ENCODE data around the gene CD28.

The CD28 gene

GRCh38 chr2:203692031-203692710, 14.3 kb upstream of the CD28 start:
- Histone ChIP-seq H3F3A (ENCODE audit: insufficient read depth) (peaks cover 12% of the 10 kb centered on the region), H3K27me3 (ENCODE audit: low read length) (no peaks in the 10 kb centered on the region), H3K9ac (ENCODE audit: low read length) (no peak overlapping the region), H3K9me3 (ENCODE audit: insufficient read depth, low read length) (no peaks in the 10 kb centered on the region), H3K27ac (ENCODE audit: low read depth, low read length) (no peak overlapping the region), H3K4me3 (ENCODE audit: insufficient read depth, low read length, poor library complexity, severe bottlenecking) (no peak overlapping the region), H3K4me2 (ENCODE audit: low read depth, low read length, poor library complexity, severe bottlenecking) (no peak overlapping the region), H4K20me1 (ENCODE audit: low read depth, low read length) (no peaks in the 10 kb centered on the region), H3K79me2 (ENCODE audit: insufficient read depth, low read length) (no peaks in the 10 kb centered on the region), H2AFZ (ENCODE audit: low read depth, low read length, severe bottlenecking) (no peak overlapping the region), H3K36me3 (ENCODE audit: low read length) (no peaks in the 10 kb centered on the region), H3K9me2 (replicated peaks; ENCODE audit: insufficient read depth, low read length) (no peaks in the 10 kb centered on the region)
- TF ChIP-seq CTCF (IDR thresholded peaks at IDR 0.05; ENCODE audit: insufficient read depth, low read length, poor library complexity, severe bottlenecking): no peak
- TF ChIP-seq EZH2phosphoT487 (conservative IDR thresholded peaks at IDR 0.05; ENCODE audit: low read length): no peak

- Histone ChIP-seq H3K36me3 (ENCODE audit: low read length) (no peaks in the 10 kb centered on the region), H3K79me2 (ENCODE audit: insufficient read depth, low read length) (no peaks in the 10 kb centered on the region), H3K4me3 (ENCODE audit: insufficient read depth, low read length, poor library complexity, severe bottlenecking) (no peak overlapping the region), H2AFZ (ENCODE audit: low read depth, low read length, severe bottlenecking) (no peak overlapping the region), H3K9ac (ENCODE audit: low read length) (no peak overlapping the region), H4K20me1 (ENCODE audit: low read depth, low read length) (no peaks in the 10 kb centered on the region), H3K9me3 (ENCODE audit: insufficient read depth, low read length) (no peaks in the 10 kb centered on the region), H3F3A (ENCODE audit: insufficient read depth) (peaks cover 12% of the 10 kb centered on the region), H3K9me2 (replicated peaks; ENCODE audit: insufficient read depth, low read length) (no peaks in the 10 kb centered on the region), H3K27ac (ENCODE audit: low read depth, low read length) (no peak overlapping the region), H3K27me3 (ENCODE audit: low read length) (no peaks in the 10 kb centered on the region), H3K4me2 (ENCODE audit: low read depth, low read length, poor library complexity, severe bottlenecking) (no peak overlapping the region)
- TF ChIP-seq CTCF (IDR thresholded peaks at IDR 0.05; ENCODE audit: insufficient read depth, low read length, poor library complexity, severe bottlenecking) (no peak), EZH2phosphoT487 (conservative IDR thresholded peaks at IDR 0.05; ENCODE audit: low read length) (no peak)
These were observed 13.1 kb upstream of the CD28 start for GRCh38 chr2:203693242-203693879.

GRCh38 chr2:203694191-203694590, 12.2 kb upstream of the CD28 start:
- H3F3A ChIP-seq (ENCODE audit: insufficient read depth): peaks cover 9% of the 10 kb centered on the region
- no peaks in the 10 kb centered on the region for H3K79me2 ChIP-seq (ENCODE audit: insufficient read depth, low read length)
- no peak overlapping the region for H3K4me3 ChIP-seq (ENCODE audit: insufficient read depth, low read length, poor library complexity, severe bottlenecking)
- no peaks in the 10 kb centered on the region for H4K20me1 ChIP-seq (ENCODE audit: low read depth, low read length)
- no peaks in the 10 kb centered on the region for H3K27me3 ChIP-seq (ENCODE audit: low read length)
- TF ChIP-seq CTCF (IDR thresholded peaks at IDR 0.05; ENCODE audit: insufficient read depth, low read length, poor library complexity, severe bottlenecking) (no peak), EZH2phosphoT487 (conservative IDR thresholded peaks at IDR 0.05; ENCODE audit: low read length) (no peak)
- no peak overlapping the region for H2AFZ ChIP-seq (ENCODE audit: low read depth, low read length, severe bottlenecking)
- H3K9ac ChIP-seq (ENCODE audit: low read length): no peak overlapping the region
- no peaks in the 10 kb centered on the region for H3K9me3 ChIP-seq (ENCODE audit: insufficient read depth, low read length)
- H3K9me2 ChIP-seq (replicated peaks; ENCODE audit: insufficient read depth, low read length): no peaks in the 10 kb centered on the region
- no peaks in the 10 kb centered on the region for H3K36me3 ChIP-seq (ENCODE audit: low read length)
- no peak overlapping the region for H3K27ac ChIP-seq (ENCODE audit: low read depth, low read length)
- no peak overlapping the region for H3K4me2 ChIP-seq (ENCODE audit: low read depth, low read length, poor library complexity, severe bottlenecking)

Data from SU-DHL-6 (cell line).